HL-60 (cell line): ENCODE data around the gene DPYSL4.

Experiments
- DNase-seq, 2 experiments: peaks; one replicate each; pipeline ENCODE4 v3.0.0-alpha.2; 2010 to 2020; ENCODE audit warnings: low read depth in 1 of 2, low spot score in 1 of 2
- H3K27ac ChIP-seq: fragments of 250-450 bp; sonication (Bioruptor Pico); replicated peaks from 2 replicates; pipeline ENCODE4 v1.5.1; 2020; ENCODE audit warnings: mild to moderate bottlenecking, moderate library complexity
- H3K27me3 ChIP-seq: fragments of 250-450 bp; sonication (Bioruptor Pico); 2 replicates; pipeline ENCODE4 v1.5.1; 2021; ENCODE audit warnings: mild to moderate bottlenecking, moderate library complexity; ENCODE audit not compliant: insufficient read depth, poor library complexity, severe bottlenecking
- H3K4me3 ChIP-seq: replicated peaks from 2 replicates; pipeline ENCODE4 v1.5.1; 2011; ENCODE audit warnings: mild to moderate bottlenecking, control low read depth, low read length; ENCODE audit not compliant: insufficient read depth
- CTCF ChIP-seq: IDR thresholded peaks from one replicate; pipeline ENCODE4 v1.5.1; 2011; ENCODE audit warnings: low read length, control low read depth, inconsistent platforms; ENCODE audit not compliant: insufficient read depth
- GABPA ChIP-seq: IDR thresholded peaks from 2 replicates; pipeline ENCODE4 v1.6.1; 2012; ENCODE audit warnings: low read depth
- POLR2AphosphoS5 ChIP-seq: IDR thresholded peaks from 2 replicates; pipeline ENCODE4 v1.6.1; 2012; ENCODE audit warnings: low read depth
- REST ChIP-seq: IDR thresholded peaks from 2 replicates; pipeline ENCODE4 v1.6.1; 2012; ENCODE audit warnings: low read depth; ENCODE audit not compliant: insufficient replicate concordance
- SPI1 ChIP-seq: IDR thresholded peaks from 2 replicates; pipeline ENCODE4 v1.6.1; 2012; ENCODE audit warnings: low read depth, mild to moderate bottlenecking, borderline replicate concordance

The DPYSL4 gene

GRCh38 chr10:132223156-132223590, 36.4 kb downstream of the DPYSL4 start:
- H3K27me3 ChIP-seq, result no peaks in the 10 kb centered on the region
- peak; percentile 65 to 89 for DNase-seq
- H3K4me3 ChIP-seq, result no peak overlapping the region
- TF ChIP-seq POLR2AphosphoS5 (no peak), CTCF (peak; percentile 100), REST (no peak), GABPA (no peak), SPI1 (peak; percentile 22; the same call in 1 of the 2 replicates)
- H3K27ac ChIP-seq, result no peak overlapping the region

- Histone ChIP-seq H3K27ac (no peak overlapping the region), H3K27me3 (no peaks in the 10 kb centered on the region), H3K4me3 (no peak overlapping the region)
- no peak for DNase-seq
- TF ChIP-seq CTCF, result no peak
Observed at GRCh38 chr10:132223611-132224342, 37.0 kb downstream of the DPYSL4 start.

GRCh38 chr10:132224343-132225072, 37.8 kb downstream of the DPYSL4 start:
- H3K4me3 ChIP-seq, result no peak overlapping the region
- TF ChIP-seq GABPA, result no peak
- no peak for TF ChIP-seq REST
- no peak for TF ChIP-seq CTCF
- TF ChIP-seq POLR2AphosphoS5, result no peak
- no peak for TF ChIP-seq SPI1
- no peaks in the 10 kb centered on the region for H3K27me3 ChIP-seq
- DNase-seq, result no peak
- H3K27ac ChIP-seq, result no peak overlapping the region
